PC-3 (cell line): Measurements from ENCODE around the gene STARD5. TPM values are rescaled to one million over a fixed set of nuclear protein-coding genes. Genes with fewer than 3 reads are reported as not detected.

Source experiments
- ATAC-seq: fragments of 200-7000 bp; cut with Tn5 transposase; 2 replicates; pipeline ENCODE4 v1.9.1; 2020; ENCODE audit warnings: mild to moderate bottlenecking, moderate library complexity
- BruUV-seq: library from RNA; stranded (reverse); fragments of 400-500 nt; replicated peaks from 2 replicates; lab custom pipeline; 2021; lab: Mats Ljungman, UMichigan
- CTCF ChIA-PET: fragments of 300-600 bp; sonication (Branson Sonifier 250); formaldehyde crosslinking; loops from one replicate; lab custom pipeline; 2022; ENCODE audit warnings: antibody characterized with exemption; lab: Charles Lee
- POLR2A ChIA-PET: fragments of 300-600 bp; sonication (Branson Sonifier 250); formaldehyde crosslinking; loops from one replicate; lab custom pipeline; 2022; ENCODE audit warnings: antibody characterized with exemption; ENCODE audit not compliant: unreplicated experiment; lab: Charles Lee
- DNase-seq: peaks from one replicate; pipeline ENCODE4 v3.0.0-alpha.2; 2015
- H2AFZ ChIP-seq: fragments of 300-600 bp; sonication (generic); 2 replicates; pipeline ENCODE4 v1.6.0; 2016; ENCODE audit warnings: antibody characterized with exemption, low read length
- H3F3A ChIP-seq: fragments of 300-600 bp; sonication (generic); one replicate; pipeline ENCODE4 v1.6.0; 2017; ENCODE audit warnings: antibody characterized with exemption, low read length, control low read depth, mild to moderate bottlenecking; ENCODE audit not compliant: unreplicated experiment
- H3K27ac ChIP-seq: fragments of 300-600 bp; sonication (generic); 2 replicates; pipeline ENCODE4 v1.5.1; 2016; ENCODE audit warnings: mild to moderate bottlenecking, low read length
- H3K27me3 ChIP-seq: fragments of 300-600 bp; sonication (generic); 2 replicates; pipeline ENCODE4 v1.6.1; 2016; ENCODE audit warnings: low read length, mixed read lengths
- H3K36me3 ChIP-seq: fragments of 300-600 bp; sonication (generic); 2 replicates; pipeline ENCODE4 v1.6.1; 2016; ENCODE audit warnings: low read depth, mixed run types, low read length, mixed read lengths
- H3K4me1 ChIP-seq: fragments of 300-600 bp; sonication (generic); 2 replicates; pipeline ENCODE4 v1.5.1; 2016; ENCODE audit warnings: low read length; ENCODE audit not compliant: insufficient read depth
- H3K4me2 ChIP-seq: fragments of 300-600 bp; sonication (generic); 2 replicates; pipeline ENCODE4 v1.6.0; 2016; ENCODE audit warnings: low read length
- H3K4me3 ChIP-seq: fragments of 300-600 bp; sonication (generic); 2 replicates; pipeline ENCODE4 v1.5.1; 2016; ENCODE audit warnings: mild to moderate bottlenecking, low read length, mixed read lengths
- H3K79me2 ChIP-seq: fragments of 300-600 bp; sonication (generic); 2 replicates; pipeline ENCODE4 v1.6.1; 2017; ENCODE audit warnings: low read length, mixed read lengths
- H3K9ac ChIP-seq: fragments of 300-600 bp; sonication (generic); 2 replicates; pipeline ENCODE4 v1.6.0; 2016; ENCODE audit warnings: mild to moderate bottlenecking, low read length
- H3K9me2 ChIP-seq: fragments of 300-600 bp; sonication (generic); replicated peaks from 2 replicates; pipeline ENCODE4 v1.6.1; 2016; ENCODE audit warnings: mixed run types, low read length, mixed read lengths
- H3K9me3 ChIP-seq: fragments of 300-600 bp; sonication (generic); 2 replicates; pipeline ENCODE4 v1.6.1; 2016; ENCODE audit warnings: low read length, mixed read lengths
- H4K20me1 ChIP-seq: fragments of 300-600 bp; sonication (generic); 2 replicates; pipeline ENCODE4 v1.6.1; 2016; ENCODE audit warnings: low read length, mixed read lengths
- EZH2 ChIP-seq: fragments of 300-600 bp; sonication (generic); IDR thresholded peaks from one replicate; pipeline ENCODE4 v1.6.1; 2017; ENCODE audit warnings: antibody characterized with exemption, mild to moderate bottlenecking, low read length; ENCODE audit not compliant: unreplicated experiment
- EZH2phosphoT487 ChIP-seq: fragments of 300-600 bp; sonication (generic); IDR thresholded peaks from 2 replicates; pipeline ENCODE4 v1.6.1; 2018; ENCODE audit warnings: mild to moderate bottlenecking, antibody characterized with exemption, low read length, borderline replicate concordance
- intact Hi-C: fragments of 100-400 bp; cut with micrococcal nuclease; formaldehyde crosslinking; loops from 2 replicates; pipeline ENCODE4 v1.9.0; 2023
- total RNA-seq: library from RNA; depleted of rRNA; stranded (reverse); fragments of >200 nt; gene quantifications from 2 replicates; pipeline ENCODE4 v1.2.3, GENCODE V29; 2014
- TF ChIP-seq, protein P1 (sequence below): fragments of 300-600 bp; sonication (generic); conservative IDR thresholded peaks from 2 replicates; pipeline ENCODE4 v1.5.1; 2017; ENCODE audit warnings: antibody characterized with exemption, low read depth, mild to moderate bottlenecking, low read length

STARD5 gene
- total RNA-seq, 1 experiment from 2014 or later = 5.9 TPM

DNA sequence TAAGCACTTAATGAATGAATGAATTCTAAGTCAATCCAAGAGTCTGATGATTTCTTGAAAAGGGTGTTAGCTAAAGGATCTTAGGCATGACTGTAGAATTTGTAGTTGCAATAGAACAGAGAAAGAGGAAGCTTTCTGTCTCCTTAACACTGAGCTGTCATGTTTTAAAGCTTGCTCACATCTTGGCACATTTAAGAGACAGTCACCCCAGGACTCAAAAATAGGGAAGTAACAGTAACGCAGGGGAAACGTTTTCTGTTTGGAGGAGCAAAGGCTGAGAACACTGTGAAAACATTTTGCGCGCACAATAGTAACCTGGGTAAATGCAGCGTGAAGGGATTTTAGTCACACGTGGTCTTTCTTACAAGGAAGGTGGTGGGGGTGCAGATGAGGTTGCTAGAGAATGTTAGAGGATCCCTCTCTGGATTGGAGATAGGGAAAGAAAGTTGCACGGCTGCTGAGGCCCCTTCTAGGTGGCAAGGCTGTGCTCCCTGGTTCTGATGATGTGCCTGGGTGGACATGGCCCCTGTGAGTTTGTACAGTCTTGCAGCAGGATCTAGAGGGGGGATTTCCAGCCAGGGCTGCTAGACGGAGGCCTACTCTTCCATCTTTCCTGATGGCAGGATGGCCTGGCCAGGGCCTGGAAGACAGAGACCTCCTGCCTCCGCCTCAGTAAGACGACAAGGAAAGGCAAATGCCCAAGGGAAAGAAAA lies 12.0 kb downstream of the STARD5 start:
- Histone ChIP-seq H3K9ac (no peak overlapping the region), H3K9me2 (no peaks in the 10 kb centered on the region), H3F3A (no peaks in the 10 kb centered on the region), H3K4me2 (no peak overlapping the region), H2AFZ (no peak overlapping the region), H4K20me1 (no peaks in the 10 kb centered on the region), H3K4me3 (no peak overlapping the region), H3K79me2 (no peaks in the 10 kb centered on the region), H3K27me3 (no peaks in the 10 kb centered on the region), H3K36me3 (no peaks in the 10 kb centered on the region), H3K4me1 (peaks cover 15% of the 10 kb centered on the region), H3K27ac (no peak overlapping the region), H3K9me3 (no peaks in the 10 kb centered on the region)
- BruUV-seq = no TSS peak
- intact Hi-C loops = no loop called here
- ATAC-seq (no peak), DNase-seq (no peak)
- TF ChIP-seq, protein P1, sequence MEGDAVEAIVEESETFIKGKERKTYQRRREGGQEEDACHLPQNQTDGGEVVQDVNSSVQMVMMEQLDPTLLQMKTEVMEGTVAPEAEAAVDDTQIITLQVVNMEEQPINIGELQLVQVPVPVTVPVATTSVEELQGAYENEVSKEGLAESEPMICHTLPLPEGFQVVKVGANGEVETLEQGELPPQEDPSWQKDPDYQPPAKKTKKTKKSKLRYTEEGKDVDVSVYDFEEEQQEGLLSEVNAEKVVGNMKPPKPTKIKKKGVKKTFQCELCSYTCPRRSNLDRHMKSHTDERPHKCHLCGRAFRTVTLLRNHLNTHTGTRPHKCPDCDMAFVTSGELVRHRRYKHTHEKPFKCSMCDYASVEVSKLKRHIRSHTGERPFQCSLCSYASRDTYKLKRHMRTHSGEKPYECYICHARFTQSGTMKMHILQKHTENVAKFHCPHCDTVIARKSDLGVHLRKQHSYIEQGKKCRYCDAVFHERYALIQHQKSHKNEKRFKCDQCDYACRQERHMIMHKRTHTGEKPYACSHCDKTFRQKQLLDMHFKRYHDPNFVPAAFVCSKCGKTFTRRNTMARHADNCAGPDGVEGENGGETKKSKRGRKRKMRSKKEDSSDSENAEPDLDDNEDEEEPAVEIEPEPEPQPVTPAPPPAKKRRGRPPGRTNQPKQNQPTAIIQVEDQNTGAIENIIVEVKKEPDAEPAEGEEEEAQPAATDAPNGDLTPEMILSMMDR = no peak
- no peak for TF ChIP-seq EZH2phosphoT487
- no peak for TF ChIP-seq EZH2
- ChIA-PET CTCF (no interaction called here), POLR2A (no interaction called here)

DNA sequence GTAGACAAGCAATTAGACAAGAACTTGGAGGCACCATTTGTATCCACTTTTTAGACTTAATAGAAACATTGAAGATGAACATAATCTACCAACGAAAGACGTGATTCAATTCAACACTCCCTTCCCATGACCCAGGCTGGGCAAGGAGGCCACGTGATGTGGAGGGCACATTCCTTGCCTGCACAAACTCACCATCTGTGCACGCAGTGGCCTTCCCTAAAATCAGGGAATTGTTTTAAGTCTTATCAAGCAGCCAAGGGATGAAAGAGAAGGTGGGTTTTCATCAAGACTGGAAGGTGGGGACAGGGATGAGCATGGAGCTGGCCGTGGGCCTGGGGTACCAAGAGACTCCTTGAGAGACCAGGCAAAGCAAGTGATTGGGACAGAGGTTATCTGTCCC lies 13.5 kb downstream of the STARD5 start:
- intact Hi-C loops = no loop called here
- H3K4me1 ChIP-seq = peaks cover 15% of the 10 kb centered on the region
- no peak overlapping the region for H3K27ac ChIP-seq
- DNase-seq (no peak), ATAC-seq (no peak)
- no peak overlapping the region for H3K9ac ChIP-seq
- BruUV-seq = no TSS peak
- no peaks in the 10 kb centered on the region for H3K9me2 ChIP-seq
- POLR2A ChIA-PET = no interaction called here
- no peaks in the 10 kb centered on the region for H3K79me2 ChIP-seq
- no peak overlapping the region for H3K4me2 ChIP-seq
- no peak overlapping the region for H3K4me3 ChIP-seq
- no peaks in the 10 kb centered on the region for H4K20me1 ChIP-seq
- H3F3A ChIP-seq = no peaks in the 10 kb centered on the region
- no peaks in the 10 kb centered on the region for H3K9me3 ChIP-seq
- TF ChIP-seq EZH2 (no peak), EZH2phosphoT487 (no peak)
- TF ChIP-seq, protein P1 = no peak
- CTCF ChIA-PET = interaction anchor here (0.6 kb wide), 1 partner anchor 42 kb away, joined by 3 read pairs; no protein-coding TSS in a partner anchor
- H2AFZ ChIP-seq = no peak overlapping the region
- no peaks in the 10 kb centered on the region for H3K27me3 ChIP-seq
- no peaks in the 10 kb centered on the region for H3K36me3 ChIP-seq

DNA sequence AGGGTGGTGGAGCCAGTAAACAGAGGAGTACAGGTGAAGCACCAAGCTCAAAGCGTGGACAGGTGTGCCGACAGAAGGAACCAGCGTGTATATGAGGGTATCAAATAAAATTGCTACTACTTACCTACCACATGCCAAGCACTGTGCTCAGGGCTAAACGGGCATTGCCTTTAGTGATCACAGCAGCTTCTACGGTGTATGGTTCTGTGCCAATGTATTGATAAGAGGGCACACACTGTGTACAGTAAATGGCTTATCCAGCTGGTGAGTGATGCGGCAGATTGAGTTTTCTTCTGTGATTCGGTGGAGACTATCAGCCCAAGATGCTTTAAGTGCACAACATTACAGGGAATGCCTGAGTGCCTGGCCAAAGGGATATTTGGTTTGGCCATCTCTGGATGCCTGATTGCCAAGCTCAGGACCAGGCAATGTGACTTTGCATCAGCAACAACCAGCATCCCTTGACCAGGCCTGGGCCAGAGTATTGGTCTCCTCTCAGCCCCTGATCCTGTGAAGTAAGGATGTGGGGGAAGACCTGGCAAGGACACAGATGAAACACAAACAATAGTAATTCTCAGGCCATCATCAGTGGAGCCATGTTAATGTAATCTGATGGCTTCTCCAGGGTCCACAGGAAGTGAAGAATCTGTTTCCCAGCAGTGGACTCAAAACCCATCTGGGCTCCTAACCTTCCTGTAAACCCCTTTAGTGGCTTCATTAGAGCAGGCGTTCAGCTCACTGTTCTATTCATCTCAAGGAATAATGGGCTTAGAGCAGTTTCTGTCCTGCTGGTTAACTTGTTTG lies 14.1 kb downstream of the STARD5 start:
- no peak overlapping the region for H3K4me2 ChIP-seq
- no peaks in the 10 kb centered on the region for H4K20me1 ChIP-seq
- no TSS peak for BruUV-seq
- CTCF ChIA-PET = no interaction called here
- DNase-seq (no peak), ATAC-seq (no peak)
- H3K27ac ChIP-seq = no peak overlapping the region
- POLR2A ChIA-PET = no interaction called here
- peaks cover 15% of the 10 kb centered on the region for H3K4me1 ChIP-seq
- H3K4me3 ChIP-seq = no peak overlapping the region
- no peak overlapping the region for H2AFZ ChIP-seq
- H3F3A ChIP-seq = no peaks in the 10 kb centered on the region
- no peaks in the 10 kb centered on the region for H3K27me3 ChIP-seq
- no peaks in the 10 kb centered on the region for H3K79me2 ChIP-seq
- no peaks in the 10 kb centered on the region for H3K36me3 ChIP-seq
- H3K9me3 ChIP-seq = no peaks in the 10 kb centered on the region
- H3K9me2 ChIP-seq = no peaks in the 10 kb centered on the region
- no peak overlapping the region for H3K9ac ChIP-seq
- intact Hi-C loops = no loop called here
- no peak for TF ChIP-seq EZH2phosphoT487
- TF ChIP-seq EZH2 = no peak
- TF ChIP-seq, protein P1 = no peak
